ENCODE results near the gene NATD1.

Gene NATD1

GRCh38 chr17:21272881-21273792 lies 19.9 kb upstream of the NATD1 start:
- Histone ChIP-seq H3K36me3 (ENCODE audit: control insufficient read depth, insufficient read depth, low read length) (no peaks in the 10 kb centered on the region), H3K27ac (ENCODE audit: low read length) (no peak overlapping the region)
- WGBS (ENCODE audit: insufficient coverage, insufficient read length): no CpG with 5 or more reads among the region's 14 CpGs

GRCh38 chr17:21272250-21272649 lies 19.0 kb upstream of the NATD1 start:
- Histone ChIP-seq H3K27ac (ENCODE audit: low read length) (no peak overlapping the region), H3K4me3 (ENCODE audit: low read length) (no peak overlapping the region), H3K9me3 (ENCODE audit: control insufficient read depth, insufficient read depth, low read length) (no peaks in the 10 kb centered on the region), H3K36me3 (ENCODE audit: control insufficient read depth, insufficient read depth, low read length) (no peaks in the 10 kb centered on the region), H3K4me1 (ENCODE audit: control insufficient read depth, insufficient read depth, low read length) (no peaks in the 10 kb centered on the region), H3K27me3 (ENCODE audit: control insufficient read depth, insufficient read depth, low read length) (peaks cover 2% of the 10 kb centered on the region; the same call in 1 of the 2 replicates)
- no CpG with 5 or more reads among the region's 3 CpGs for WGBS (ENCODE audit: insufficient coverage, insufficient read length)
- no peak for DNase-seq (ENCODE audit: low read depth, low spot score)

More at GRCh38 chr17:21272881-21273792, 19.9 kb upstream of the NATD1 start:
- DNase-seq (ENCODE audit: low read depth, low spot score): no peak
- Histone ChIP-seq H3K4me3 (ENCODE audit: low read length) (no peak overlapping the region), H3K9me3 (ENCODE audit: control insufficient read depth, insufficient read depth, low read length) (no peaks in the 10 kb centered on the region), H3K4me1 (ENCODE audit: control insufficient read depth, insufficient read depth, low read length) (no peaks in the 10 kb centered on the region), H3K27me3 (ENCODE audit: control insufficient read depth, insufficient read depth, low read length) (peaks cover 2% of the 10 kb centered on the region; the same call in 1 of the 2 replicates)

- Histone ChIP-seq H3K36me3 (ENCODE audit: control insufficient read depth, insufficient read depth, low read length) (no peaks in the 10 kb centered on the region), H3K4me1 (ENCODE audit: control insufficient read depth, insufficient read depth, low read length) (no peaks in the 10 kb centered on the region), H3K27ac (ENCODE audit: low read length) (no peak overlapping the region), H3K9me3 (ENCODE audit: control insufficient read depth, insufficient read depth, low read length) (no peaks in the 10 kb centered on the region), H3K4me3 (ENCODE audit: low read length) (no peak overlapping the region), H3K27me3 (ENCODE audit: control insufficient read depth, insufficient read depth, low read length) (peaks cover under 1% of the 10 kb centered on the region; the same call in 1 of the 2 replicates)
- DNase-seq (ENCODE audit: low read depth, low spot score): no peak
- no CpG with 5 or more reads among the region's 10 CpGs for WGBS (ENCODE audit: insufficient coverage, insufficient read length)
These were observed 18.4 kb upstream of the NATD1 start for GRCh38 chr17:21271454-21272183.

GRCh38 chr17:21269394-21269793 lies 16.2 kb upstream of the NATD1 start:
- DNase-seq (ENCODE audit: low read depth, low spot score): no peak
- Histone ChIP-seq H3K4me1 (ENCODE audit: control insufficient read depth, insufficient read depth, low read length) (no peaks in the 10 kb centered on the region), H3K9me3 (ENCODE audit: control insufficient read depth, insufficient read depth, low read length) (no peaks in the 10 kb centered on the region), H3K36me3 (ENCODE audit: control insufficient read depth, insufficient read depth, low read length) (no peaks in the 10 kb centered on the region), H3K4me3 (ENCODE audit: low read length) (no peak overlapping the region), H3K27me3 (ENCODE audit: control insufficient read depth, insufficient read depth, low read length) (no peaks in the 10 kb centered on the region), H3K27ac (ENCODE audit: low read length) (no peak overlapping the region)
- no CpG with 5 or more reads among the region's 8 CpGs for WGBS (ENCODE audit: insufficient coverage, insufficient read length)

- H3K36me3 ChIP-seq (ENCODE audit: control insufficient read depth, insufficient read depth, low read length): no peaks in the 10 kb centered on the region
- H3K27me3 ChIP-seq (ENCODE audit: control insufficient read depth, insufficient read depth, low read length): no peaks in the 10 kb centered on the region
- no peak overlapping the region for H3K27ac ChIP-seq (ENCODE audit: low read length)
- H3K4me3 ChIP-seq (ENCODE audit: low read length): no peak overlapping the region
- H3K4me1 ChIP-seq (ENCODE audit: control insufficient read depth, insufficient read depth, low read length): no peaks in the 10 kb centered on the region
- no peaks in the 10 kb centered on the region for H3K9me3 ChIP-seq (ENCODE audit: control insufficient read depth, insufficient read depth, low read length)
- WGBS (ENCODE audit: insufficient coverage, insufficient read length): no CpG with 5 or more reads among the region's 7 CpGs
- DNase-seq (ENCODE audit: low read depth, low spot score): no peak
These were observed 15.5 kb upstream of the NATD1 start for GRCh38 chr17:21268596-21269188.

GRCh38 chr17:21263376-21263775 lies 10.2 kb upstream of the NATD1 start:
- no CpG with 5 or more reads among the region's 6 CpGs for WGBS (ENCODE audit: insufficient coverage, insufficient read length)
- no peaks in the 10 kb centered on the region for H3K9me3 ChIP-seq (ENCODE audit: control insufficient read depth, insufficient read depth, low read length)
- no peaks in the 10 kb centered on the region for H3K27me3 ChIP-seq (ENCODE audit: control insufficient read depth, insufficient read depth, low read length)
- H3K4me3 ChIP-seq (ENCODE audit: low read length): no peak overlapping the region
- no peak for DNase-seq (ENCODE audit: low read depth, low spot score)
- no peak overlapping the region for H3K27ac ChIP-seq (ENCODE audit: low read length)
- no peaks in the 10 kb centered on the region for H3K4me1 ChIP-seq (ENCODE audit: control insufficient read depth, insufficient read depth, low read length)
- no peaks in the 10 kb centered on the region for H3K36me3 ChIP-seq (ENCODE audit: control insufficient read depth, insufficient read depth, low read length)

- H3K27ac ChIP-seq (ENCODE audit: low read length): no peak overlapping the region
- no CpG with 5 or more reads among the region's 12 CpGs for WGBS (ENCODE audit: insufficient coverage, insufficient read length)
- no peaks in the 10 kb centered on the region for H3K4me1 ChIP-seq (ENCODE audit: control insufficient read depth, insufficient read depth, low read length)
These were observed 9.2 kb upstream of the NATD1 start for GRCh38 chr17:21262259-21262993.

GRCh38 chr17:21258593-21258992 lies 5.4 kb upstream of the NATD1 start:
- DNase-seq (ENCODE audit: low read depth, low spot score): no peak
- Histone ChIP-seq H3K36me3 (ENCODE audit: control insufficient read depth, insufficient read depth, low read length) (no peaks in the 10 kb centered on the region), H3K9me3 (ENCODE audit: control insufficient read depth, insufficient read depth, low read length) (no peaks in the 10 kb centered on the region), H3K27me3 (ENCODE audit: control insufficient read depth, insufficient read depth, low read length) (no peaks in the 10 kb centered on the region), H3K4me3 (ENCODE audit: low read length) (no peak overlapping the region), H3K27ac (ENCODE audit: low read length) (no peak overlapping the region), H3K4me1 (ENCODE audit: control insufficient read depth, insufficient read depth, low read length) (no peaks in the 10 kb centered on the region)
- WGBS (ENCODE audit: insufficient coverage, insufficient read length): no CpG with 5 or more reads among the region's 7 CpGs

More at GRCh38 chr17:21262259-21262993, 9.2 kb upstream of the NATD1 start:
- DNase-seq (ENCODE audit: low read depth, low spot score): no peak
- H3K9me3 ChIP-seq (ENCODE audit: control insufficient read depth, insufficient read depth, low read length): no peaks in the 10 kb centered on the region
- H3K36me3 ChIP-seq (ENCODE audit: control insufficient read depth, insufficient read depth, low read length): no peaks in the 10 kb centered on the region
- no peak overlapping the region for H3K4me3 ChIP-seq (ENCODE audit: low read length)
- H3K27me3 ChIP-seq (ENCODE audit: control insufficient read depth, insufficient read depth, low read length): no peaks in the 10 kb centered on the region

GRCh38 chr17:21253646-21254441 lies 634 bp upstream of the NATD1 start:
- no peak for DNase-seq (ENCODE audit: low read depth, low spot score)
- H3K27me3 ChIP-seq (ENCODE audit: control insufficient read depth, insufficient read depth, low read length): no peaks in the 10 kb centered on the region
- 0 out of 2 replicates have a peak, but pooled peaks cover 3% of the 10 kb centered on the region for H3K4me1 ChIP-seq (ENCODE audit: control insufficient read depth, insufficient read depth, low read length)
- WGBS (ENCODE audit: insufficient coverage, insufficient read length): no CpG with 5 or more reads among the region's 15 CpGs
- H3K4me3 ChIP-seq (ENCODE audit: low read length): peak overlapping the region; percentile 45; the same call in 1 of the 2 replicates
- no peaks in the 10 kb centered on the region for H3K36me3 ChIP-seq (ENCODE audit: control insufficient read depth, insufficient read depth, low read length)
- H3K9me3 ChIP-seq (ENCODE audit: control insufficient read depth, insufficient read depth, low read length): no peaks in the 10 kb centered on the region
- H3K27ac ChIP-seq (ENCODE audit: low read length): no peak overlapping the region
